DND-41 (cell line): ENCODE measurements around the gene PDGFB.

ENCODE experiments used
- EZH2 ChIP-seq: IDR thresholded peaks from 3 replicates; pipeline ENCODE4 v1.6.1; 2012; ENCODE audit warnings: borderline replicate concordance, low read depth, mild to moderate bottlenecking, moderate library complexity, low read length, inconsistent platforms; ENCODE audit not compliant: severe bottlenecking
- TF ChIP-seq, protein P1 (sequence below): IDR thresholded peaks from 2 replicates; pipeline ENCODE4 v1.5.1; 2012; ENCODE audit warnings: borderline replicate concordance, low read length, moderate library complexity, mild to moderate bottlenecking; ENCODE audit not compliant: poor library complexity, severe bottlenecking; ENCODE audit errors: extremely low read depth

DNA sequence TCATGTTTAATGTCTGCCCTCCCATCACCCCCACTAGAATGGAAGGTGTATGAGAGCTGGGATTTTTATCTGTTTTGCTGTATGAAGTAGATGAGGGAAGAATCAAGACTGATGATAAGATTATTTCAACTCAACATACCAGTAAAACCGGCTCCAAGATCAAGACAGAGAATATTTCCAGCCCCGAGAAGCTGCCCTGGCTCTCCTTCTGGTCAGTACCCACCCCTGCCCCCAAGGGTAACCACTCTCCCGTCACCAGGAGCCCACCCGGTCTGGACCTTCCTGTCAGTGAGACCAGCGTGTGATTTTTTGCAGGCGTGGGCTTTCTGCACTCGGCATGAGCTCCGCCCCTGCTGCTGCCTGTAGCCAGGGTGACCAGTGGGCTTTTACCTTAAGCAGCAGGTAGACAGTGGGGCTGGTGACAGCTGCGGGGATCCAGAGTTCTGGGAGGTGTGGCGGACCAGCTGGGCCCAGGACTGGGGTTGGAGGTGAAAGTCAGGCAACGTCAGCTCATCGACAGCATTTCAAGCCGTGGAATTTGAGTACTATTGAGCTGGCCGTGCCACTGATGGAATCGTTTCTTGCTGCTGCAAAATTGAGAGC is 49.1 kb upstream of the PDGFB start:
- TF ChIP-seq, protein P1, sequence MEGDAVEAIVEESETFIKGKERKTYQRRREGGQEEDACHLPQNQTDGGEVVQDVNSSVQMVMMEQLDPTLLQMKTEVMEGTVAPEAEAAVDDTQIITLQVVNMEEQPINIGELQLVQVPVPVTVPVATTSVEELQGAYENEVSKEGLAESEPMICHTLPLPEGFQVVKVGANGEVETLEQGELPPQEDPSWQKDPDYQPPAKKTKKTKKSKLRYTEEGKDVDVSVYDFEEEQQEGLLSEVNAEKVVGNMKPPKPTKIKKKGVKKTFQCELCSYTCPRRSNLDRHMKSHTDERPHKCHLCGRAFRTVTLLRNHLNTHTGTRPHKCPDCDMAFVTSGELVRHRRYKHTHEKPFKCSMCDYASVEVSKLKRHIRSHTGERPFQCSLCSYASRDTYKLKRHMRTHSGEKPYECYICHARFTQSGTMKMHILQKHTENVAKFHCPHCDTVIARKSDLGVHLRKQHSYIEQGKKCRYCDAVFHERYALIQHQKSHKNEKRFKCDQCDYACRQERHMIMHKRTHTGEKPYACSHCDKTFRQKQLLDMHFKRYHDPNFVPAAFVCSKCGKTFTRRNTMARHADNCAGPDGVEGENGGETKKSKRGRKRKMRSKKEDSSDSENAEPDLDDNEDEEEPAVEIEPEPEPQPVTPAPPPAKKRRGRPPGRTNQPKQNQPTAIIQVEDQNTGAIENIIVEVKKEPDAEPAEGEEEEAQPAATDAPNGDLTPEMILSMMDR = no peak
- TF ChIP-seq EZH2 = no peak
